GM18907 (cell line): ENCODE data around the gene NR2E1.

ENCODE experiments used
- ATAC-seq: cut with Tn5 transposase; IDR thresholded peaks from one replicate; pipeline ENCODE4 v1.9.1; 2021; ENCODE audit warnings: mild to moderate bottlenecking, moderate library complexity; ENCODE audit not compliant: unreplicated experiment

The NR2E1 gene

DNA sequence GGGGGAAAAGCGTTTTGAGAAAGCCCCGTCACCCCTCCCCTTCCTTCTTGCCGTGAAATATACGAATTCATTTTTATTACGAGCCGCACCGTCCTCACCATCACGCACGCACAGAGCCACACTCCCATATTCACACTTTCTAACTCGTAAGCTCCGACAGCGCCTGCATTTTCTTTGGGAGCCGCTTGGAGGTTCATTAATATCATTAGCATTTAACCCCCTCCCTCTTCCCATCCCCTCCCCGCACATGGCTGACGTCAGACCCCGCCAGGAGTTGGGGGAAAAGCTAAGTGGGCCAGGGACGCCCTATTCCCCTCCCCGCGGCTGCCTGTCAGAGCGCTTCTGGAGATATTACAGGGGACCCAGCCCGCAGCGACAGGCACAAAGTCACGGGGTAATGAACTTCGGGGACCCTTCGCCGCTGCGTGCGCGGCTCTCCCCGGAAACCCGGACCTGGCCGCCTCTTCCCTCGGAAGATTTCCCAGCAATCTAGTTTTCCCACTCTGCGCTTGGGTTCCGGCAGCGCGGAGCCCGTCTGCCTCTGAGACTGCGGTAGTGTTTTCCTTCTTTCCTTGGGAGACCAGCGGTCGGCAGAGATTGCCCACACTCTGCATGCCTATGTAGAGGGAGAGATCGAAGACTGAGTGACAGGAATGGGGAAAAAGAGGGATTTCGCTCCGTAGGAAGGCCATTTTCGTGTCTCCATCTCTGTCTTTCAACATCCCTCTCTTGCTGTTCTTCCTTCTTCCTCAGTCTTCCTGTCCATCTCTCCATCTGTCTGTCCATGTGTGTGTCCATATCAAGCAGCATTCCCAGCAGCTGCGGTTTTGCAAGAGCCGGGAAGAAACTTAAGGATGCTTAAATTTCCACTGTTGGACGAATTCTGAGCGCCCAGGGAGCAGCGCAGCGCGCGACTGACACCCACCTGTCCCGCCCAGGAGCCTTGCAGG, at the start of gene NR2E1:
NR2E1 (plus strand) TSS at position 309 of the 950 bp plus-strand sequence. CDS start 744 bp downstream, outside the sequence.
- ATAC-seq: no peak

GRCh38 chr6:108116546-108117426, 49.0 kb upstream of the NR2E1 start:
- ATAC-seq: no peak

- no peak for ATAC-seq
Measured at GRCh38 chr6:108117427-108118358, 48.1 kb upstream of the NR2E1 start.

- no peak for ATAC-seq
Measured at GRCh38 chr6:108118359-108118724, 47.5 kb upstream of the NR2E1 start.

DNA sequence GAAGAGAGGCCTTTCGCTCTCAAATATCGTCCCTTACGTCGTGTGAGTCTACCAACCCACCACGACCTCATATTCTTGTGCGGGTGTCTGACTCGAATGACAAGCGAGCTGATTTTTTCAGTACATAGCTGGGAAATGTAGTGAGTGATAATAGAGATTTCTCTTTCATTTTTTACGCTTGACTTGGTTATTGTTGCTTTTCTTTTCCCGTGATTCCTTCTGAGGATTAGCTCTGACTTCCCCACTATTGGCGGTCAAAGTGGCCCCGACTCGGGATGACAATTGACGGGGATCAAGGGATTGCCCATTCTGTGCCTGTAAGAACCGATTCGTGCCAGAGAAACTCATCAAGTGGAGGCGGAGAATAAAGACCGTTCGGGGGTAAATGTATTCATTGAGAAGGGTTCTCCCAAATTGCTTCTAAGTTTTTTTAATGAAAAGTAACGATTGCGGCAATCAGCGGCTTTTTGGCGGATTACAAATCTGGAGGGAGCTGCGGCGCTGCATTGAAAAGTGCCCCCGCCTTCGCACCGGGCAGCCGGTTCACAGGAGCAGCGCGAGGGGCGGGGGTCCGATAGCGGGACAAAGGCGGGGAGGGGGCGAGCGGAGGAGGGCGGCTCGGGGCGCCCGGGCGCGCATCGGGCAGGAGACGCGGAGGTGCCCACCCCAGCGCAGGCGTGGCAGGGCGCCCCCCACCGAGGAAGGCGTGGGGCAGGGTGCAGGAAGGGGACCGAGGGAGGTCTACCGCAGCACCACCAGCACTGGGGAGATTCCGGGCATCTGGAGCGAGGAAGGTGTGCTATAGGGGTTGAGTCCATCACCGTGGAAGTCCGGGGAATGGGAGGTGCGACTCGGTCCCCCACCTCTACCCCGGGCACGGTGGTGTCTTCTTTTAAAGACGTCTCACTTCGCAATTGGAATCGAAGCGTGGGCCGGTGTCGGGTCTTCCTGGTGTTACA, 46.7 kb upstream of the NR2E1 start:
- ATAC-seq: no peak

DNA sequence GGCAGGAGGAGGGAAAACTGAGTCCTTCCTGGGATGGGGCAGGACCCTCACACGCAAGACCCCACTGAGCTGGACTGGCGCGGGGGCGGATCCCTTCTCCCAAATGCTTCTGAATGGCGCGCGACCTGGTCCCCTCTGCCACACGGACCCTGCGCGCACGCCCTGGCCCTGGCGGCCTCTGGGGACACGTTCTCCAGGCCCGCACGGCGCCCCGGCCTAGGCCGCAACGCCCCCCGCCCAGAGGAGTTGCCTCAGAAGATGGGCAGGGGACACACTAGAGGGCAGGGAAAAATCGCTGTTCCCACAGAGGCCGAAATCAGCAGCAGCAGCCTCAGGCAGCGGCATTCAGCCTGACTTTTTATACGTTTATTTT, 46.1 kb upstream of the NR2E1 start:
- no peak for ATAC-seq

DNA sequence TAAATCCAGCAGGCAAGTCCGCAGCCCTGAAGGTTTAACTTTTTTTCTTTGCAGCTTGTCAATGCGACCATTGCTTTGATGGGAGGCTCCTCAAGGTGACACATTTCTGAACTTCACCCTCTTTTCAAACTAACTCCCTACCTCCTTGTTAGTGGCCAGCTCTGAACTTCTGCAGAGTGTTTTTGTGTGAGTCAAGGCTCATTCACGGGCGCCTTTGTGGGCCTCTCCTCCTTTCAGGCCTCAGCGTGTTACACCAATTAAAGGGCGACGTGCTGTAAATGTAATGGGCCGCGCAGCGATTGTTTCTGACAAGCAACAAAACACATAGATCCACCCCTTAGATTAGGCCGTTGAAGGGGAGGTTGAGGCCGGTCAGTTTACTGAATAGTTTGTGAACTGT, 45.5 kb upstream of the NR2E1 start:
- no peak for ATAC-seq

GRCh38 chr6:108121612-108122011, 44.2 kb upstream of the NR2E1 start:
- ATAC-seq: no peak

- no peak for ATAC-seq
Measured at GRCh38 chr6:108123481-108123929, 42.3 kb upstream of the NR2E1 start.

GRCh38 chr6:108123946-108124345, 41.9 kb upstream of the NR2E1 start:
- ATAC-seq: no peak

- ATAC-seq: no peak
Measured at GRCh38 chr6:108127056-108127455, 38.8 kb upstream of the NR2E1 start.

GRCh38 chr6:108127826-108128225, 38.0 kb upstream of the NR2E1 start:
- no peak for ATAC-seq

DNA sequence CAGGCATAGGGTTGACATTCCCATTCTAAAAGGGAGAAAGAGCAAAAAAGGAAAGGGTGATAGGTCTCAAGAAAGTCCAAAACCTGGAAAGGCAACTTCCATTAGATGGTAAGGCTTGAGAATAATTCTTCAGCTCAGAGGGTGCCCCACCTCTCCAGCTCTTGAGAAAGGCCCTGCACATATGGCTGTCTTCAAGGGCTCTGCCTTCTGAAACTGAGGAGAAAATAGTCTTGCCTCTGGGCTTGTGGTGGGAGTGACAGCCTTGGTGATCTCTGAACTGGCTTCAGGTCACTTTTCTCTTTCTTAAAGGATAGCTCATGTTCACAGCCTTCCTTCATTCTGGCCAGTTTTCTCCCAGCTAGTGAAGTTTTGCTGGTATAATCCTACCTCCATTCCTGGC, 35.6 kb upstream of the NR2E1 start:
- no peak for ATAC-seq

GRCh38 chr6:108132863-108133262, 33.0 kb upstream of the NR2E1 start:
- no peak for ATAC-seq

GRCh38 chr6:108133594-108134179, 32.1 kb upstream of the NR2E1 start:
- no peak for ATAC-seq

DNA sequence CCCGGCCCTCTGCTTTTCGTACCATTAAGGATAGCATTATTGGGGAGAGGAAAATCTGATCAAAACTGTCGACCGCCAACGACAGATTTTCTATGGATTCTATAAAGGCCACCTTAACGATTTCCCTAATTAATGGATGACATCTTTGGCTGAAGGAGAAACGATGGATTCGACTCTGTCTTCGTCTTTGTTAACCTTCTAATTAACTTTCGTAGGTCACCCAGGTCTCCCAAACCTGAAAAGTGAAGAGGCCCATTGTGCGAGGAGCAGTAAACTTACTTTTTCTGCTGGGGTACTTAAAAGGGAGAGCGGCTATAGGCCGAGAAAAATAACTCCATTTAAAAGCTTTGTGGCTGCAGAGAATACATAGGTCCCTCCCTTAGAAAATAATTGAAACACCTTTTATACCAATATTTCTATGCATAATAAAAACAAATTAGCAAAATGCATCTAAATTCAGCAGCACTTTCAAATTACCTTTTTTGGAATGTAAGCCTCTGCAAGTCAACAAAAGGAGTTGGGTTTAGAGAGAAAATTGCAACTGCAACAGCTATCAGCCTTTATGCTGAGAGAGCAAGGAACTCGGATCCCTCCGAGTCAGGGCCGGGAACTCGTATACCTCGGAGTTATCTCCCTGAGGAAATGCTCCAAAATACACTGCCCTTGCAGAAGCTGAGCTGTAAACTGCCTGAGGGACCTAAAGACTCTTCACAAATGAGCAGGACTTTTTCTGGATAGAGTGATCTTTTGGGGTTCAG, 31.4 kb upstream of the NR2E1 start:
- no peak for ATAC-seq

DNA sequence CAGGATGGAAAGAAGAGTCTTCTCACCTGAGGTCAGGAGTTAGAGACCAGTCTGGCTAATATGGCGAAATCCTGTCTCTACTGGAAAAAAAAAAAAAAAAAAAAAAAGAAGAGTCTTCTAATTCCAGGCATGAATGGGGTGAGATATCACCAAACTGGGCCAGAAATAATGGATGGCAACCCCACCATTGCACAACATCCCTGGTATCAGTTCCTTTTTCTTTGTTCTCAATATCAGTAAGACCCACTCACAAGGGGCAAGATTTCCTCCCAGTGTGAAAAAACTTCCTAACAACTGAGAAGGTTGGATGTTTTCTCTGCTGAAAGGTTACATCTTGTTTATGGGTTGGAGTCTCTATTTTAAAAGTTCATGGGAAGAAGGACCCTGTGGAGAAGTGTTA, 23.6 kb upstream of the NR2E1 start:
- no peak for ATAC-seq

DNA sequence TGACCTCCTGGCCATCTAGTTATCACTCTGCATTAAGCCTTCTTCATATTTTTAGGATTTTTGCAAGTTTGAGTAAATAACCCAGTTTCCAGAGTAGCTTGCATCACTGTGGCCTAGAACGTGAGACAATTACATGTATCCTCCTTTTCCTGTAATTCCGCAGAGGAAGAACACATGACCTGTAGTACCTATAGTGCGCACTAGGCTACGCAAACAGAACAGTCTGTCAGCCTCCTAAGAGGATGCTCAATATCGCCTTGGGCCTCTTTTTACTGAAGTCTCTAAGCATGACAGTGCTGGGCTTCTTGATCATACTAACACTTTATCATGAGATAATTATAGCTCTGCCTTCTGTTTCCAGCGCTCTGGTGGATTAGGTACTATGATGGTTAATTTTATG, 20.2 kb upstream of the NR2E1 start:
- no peak for ATAC-seq
